Measurements from ENCODE around the gene CCDC34. TPM values are rescaled to one million over a fixed set of nuclear protein-coding genes. Genes with fewer than 3 reads are reported as not detected.
"Not testable (repeated sequence)": the region's sequence is repeated elsewhere in the genome, so short reads cannot be mapped to it uniquely, and the experiment has no call there.

The CCDC34 gene
- polyA plus RNA-seq, 5 donors = 17.2 to 32.9 (median 21.3) TPM

GRCh38 chr11:27370374-27370773 is 7.4 kb upstream of the CCDC34 start:
- peak; percentile 42 to 51 for DNase-seq

DNA sequence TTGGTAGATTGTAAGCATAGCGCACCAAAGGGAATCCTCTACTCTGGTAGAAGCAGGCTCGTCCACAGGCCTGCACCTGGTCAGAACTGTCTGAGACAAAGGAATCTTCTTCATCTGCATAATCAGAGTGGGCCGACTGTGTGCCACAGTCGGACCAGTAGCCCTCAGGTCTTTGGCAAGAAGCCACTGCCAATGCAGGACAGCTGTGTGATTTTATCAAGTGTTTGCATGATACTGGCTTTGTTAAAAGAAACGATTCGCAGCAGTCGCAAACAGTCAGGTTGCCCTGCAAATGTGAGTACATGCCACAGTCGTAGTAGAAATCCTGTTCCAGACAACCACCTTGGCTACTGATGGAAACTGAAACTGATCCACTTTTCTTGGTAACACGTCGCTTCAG is 4.9 kb upstream of the CCDC34 start:
- no peak for DNase-seq

GRCh38 chr11:27363576-27364117 is 632 bp upstream of the CCDC34 start:
- no peak for DNase-seq

DNA sequence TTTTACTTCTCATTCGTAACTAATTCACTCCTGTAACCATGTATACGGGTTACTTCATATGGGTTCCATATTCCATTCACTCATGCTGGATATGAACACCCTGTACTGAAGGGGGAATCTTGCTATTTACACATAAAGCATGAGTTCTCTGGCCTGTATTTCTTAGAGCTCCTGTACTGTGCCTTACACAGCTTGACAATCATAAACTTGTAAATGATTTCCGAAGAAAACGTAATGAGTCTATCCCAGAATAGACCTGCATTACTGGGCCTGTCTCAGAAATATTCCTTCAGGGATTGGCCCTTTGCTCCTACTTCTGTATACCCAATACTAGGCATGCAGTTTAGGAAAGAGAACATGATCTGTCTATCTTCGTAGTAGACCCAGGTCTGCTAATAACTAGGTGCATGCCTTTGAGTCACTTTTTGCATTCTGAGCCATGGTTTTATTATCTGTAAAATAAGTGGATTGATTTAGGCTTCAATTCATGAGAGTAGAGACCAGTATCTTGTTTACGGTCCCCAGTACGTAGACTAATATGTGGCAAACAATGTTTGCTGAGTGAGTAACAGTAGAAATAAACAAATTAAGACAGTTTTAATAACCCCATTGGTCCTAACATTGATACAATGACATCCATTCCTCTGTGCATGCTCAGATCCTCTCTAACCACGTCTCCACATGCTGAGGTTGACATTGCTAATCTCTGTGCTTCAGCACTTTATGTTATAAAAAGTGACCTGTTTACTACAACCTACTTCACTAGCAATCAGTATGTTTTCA is 1.2 kb downstream of the CCDC34 start:
- no peak for DNase-seq

GRCh38 chr11:27358296-27358695 is 4.7 kb downstream of the CCDC34 start:
- no peak for DNase-seq

DNA sequence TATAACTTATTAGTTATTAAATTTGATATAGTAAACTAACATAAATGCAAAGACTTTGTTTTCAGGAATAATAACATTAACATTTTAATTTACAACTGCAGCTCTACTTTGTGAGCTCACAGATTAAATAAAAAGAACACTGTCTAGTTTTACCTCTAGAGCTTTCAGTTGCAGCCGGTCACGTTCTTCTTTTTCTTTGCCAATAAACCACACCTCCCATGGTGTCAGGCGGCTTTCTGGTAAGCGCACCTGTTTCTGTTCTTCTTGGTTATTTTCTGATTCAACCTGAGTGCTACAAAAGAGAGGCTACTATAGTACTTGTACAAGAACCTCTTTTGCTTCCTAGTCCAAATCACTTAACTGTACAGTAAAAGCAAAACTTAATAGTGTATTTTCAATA is 5.8 kb downstream of the CCDC34 start:
- DNase-seq = no peak

GRCh38 chr11:27356624-27357222 is 6.3 kb downstream of the CCDC34 start:
- no peak for DNase-seq

GRCh38 chr11:27355575-27356104 is 7.4 kb downstream of the CCDC34 start:
- DNase-seq = no peak

DNA sequence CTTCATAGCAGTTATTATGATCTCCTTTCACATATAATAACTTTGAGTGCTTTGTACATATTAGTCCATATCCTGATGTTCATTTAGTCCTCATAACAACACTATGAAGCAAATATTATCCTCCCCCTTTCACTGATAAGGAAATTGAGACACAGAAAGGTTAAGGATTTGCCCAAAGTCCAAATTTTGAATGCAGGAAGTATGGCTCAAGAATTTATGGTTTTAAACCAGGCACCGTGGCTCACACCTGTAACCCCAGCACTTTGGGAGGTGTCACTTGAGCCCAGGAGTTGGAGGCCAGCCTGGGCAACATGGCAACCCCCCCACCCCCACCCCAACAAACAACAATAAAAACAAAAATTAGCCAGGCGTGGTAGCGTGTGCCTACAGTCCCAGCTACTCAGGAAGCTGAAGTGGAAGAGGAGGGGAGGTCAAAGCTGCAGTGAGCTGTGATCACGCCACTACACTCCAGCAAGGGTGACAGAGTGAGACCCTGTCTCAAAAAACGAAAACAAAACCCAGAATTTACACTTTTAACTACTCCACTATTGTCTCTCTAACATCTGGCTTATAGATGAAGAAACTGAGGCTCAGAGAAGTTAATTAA is 8.6 kb downstream of the CCDC34 start:
- no peak for DNase-seq

DNA sequence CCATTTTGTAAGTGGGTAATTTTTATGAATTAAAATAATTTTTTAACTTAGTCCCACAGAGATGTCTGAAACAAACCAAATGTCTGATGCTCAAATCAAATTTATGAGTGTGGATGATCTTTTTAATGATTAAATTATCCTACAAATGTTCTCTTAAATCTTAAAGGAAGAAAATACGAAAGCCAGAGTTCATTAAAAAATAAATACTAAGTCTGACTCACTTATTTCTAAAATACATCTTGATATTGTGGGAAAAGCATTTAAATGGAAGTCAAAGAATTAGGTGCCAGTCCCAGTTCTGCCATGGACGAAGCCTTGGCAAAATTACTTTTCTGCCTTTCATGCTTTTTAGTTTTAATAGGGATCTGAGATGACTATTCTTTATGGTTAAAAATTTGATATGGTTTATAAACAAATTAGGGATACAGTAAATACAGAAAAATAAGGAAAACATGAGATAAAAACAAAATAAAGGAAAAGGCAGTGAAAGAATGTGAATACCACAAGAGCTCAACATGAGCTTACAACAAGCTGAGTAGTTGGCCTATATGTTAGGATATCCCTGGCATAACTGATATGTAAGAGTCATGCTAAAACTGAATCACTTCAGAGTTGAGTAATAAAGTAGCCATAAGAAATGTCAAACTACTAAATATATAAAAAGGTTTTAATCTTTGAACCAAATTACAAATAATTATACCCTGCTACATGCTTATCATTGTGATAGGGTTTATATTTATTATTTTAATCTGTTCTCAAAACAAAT is 9.2 kb downstream of the CCDC34 start:
- no peak for DNase-seq

- DNase-seq = no peak
These were observed 10.2 kb downstream of the CCDC34 start for GRCh38 chr11:27352781-27353180.

GRCh38 chr11:27350511-27350910 is 12.5 kb downstream of the CCDC34 start:
- peak; percentile 44 to 56 for DNase-seq

DNA sequence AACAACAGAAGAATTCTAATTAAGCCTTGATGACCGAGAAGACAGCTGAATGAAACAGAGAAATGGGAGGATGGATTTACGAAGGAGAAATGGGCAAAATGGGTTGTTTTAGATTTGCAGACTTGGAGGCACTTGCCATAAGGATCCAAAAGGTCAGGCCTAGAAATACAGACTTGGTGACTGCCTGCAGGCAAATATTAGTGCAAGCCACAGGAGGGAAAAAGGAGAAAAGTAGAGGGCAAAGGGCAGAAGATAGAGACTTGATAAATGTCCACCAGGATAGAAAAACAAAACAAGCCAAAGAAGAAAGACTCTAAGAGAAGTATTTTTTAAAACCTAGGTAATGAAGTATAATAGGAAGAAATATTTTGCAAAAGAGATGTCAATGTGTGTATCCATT is 13.1 kb downstream of the CCDC34 start:
- DNase-seq = no peak

GRCh38 chr11:27348340-27348873 is 14.6 kb downstream of the CCDC34 start:
- DNase-seq = no peak

DNA sequence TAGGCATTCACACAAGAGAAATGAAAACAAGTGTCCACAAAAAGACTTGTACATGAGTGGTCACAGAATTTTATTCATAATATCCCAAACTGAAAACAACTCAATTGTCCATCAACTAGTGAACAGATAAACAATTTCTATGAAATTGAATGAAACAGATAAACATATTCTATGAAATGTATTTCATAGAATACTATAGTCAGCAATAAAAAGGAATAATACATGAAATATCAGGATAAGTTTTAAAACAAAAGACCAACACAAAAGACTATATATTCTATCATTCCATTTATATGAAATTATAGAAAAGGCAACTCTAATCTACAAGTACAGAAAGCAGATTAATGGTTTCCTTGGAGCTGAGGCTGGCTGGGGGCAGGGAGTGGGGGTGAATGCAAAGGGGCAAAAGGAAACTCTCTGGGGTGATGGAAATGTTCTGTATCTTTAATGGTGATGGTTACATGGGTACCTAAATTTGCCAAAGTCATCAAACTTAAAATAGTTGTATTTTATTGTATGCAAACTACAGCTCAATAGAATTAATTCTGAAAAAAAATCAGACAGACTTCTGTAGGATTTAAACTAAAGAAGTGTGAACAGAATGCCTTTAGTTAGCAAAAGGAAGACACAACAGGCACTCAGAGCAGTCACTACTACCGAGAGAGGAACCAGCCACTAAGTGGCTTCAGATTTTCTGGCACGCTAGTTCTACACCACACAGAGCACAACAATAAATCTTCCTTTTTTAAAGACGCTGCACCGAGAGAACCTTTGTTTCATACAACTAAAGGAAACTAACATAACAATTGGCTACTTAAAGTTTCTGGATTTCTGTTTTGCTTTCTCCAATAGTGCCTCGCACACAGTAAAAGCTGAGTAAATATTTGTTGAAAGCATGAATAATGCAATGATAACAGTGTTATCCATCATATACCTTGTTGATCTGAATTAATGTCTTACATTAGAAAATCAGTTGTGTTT is 15.4 kb downstream of the CCDC34 start:
- DNase-seq = no peak

DNA sequence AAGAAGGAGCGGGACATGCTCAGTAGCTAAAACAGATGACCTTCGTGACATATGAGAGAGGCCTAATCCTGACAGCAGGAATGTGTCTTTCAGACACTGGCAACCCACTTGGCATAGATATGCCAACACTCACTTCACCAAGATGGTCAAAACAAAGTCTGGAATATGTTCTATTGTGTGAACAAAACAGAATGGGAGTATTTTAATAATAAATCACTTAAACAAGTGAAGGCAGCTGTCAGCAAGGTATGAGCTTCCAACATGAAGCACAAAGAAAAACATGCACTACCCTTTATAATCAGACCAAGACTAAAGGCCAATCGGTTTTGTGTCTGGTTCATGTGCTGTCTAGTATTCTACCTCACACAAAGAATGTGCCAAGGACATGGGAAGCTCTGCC is 23.1 kb downstream of the CCDC34 start:
- no peak for DNase-seq

DNA sequence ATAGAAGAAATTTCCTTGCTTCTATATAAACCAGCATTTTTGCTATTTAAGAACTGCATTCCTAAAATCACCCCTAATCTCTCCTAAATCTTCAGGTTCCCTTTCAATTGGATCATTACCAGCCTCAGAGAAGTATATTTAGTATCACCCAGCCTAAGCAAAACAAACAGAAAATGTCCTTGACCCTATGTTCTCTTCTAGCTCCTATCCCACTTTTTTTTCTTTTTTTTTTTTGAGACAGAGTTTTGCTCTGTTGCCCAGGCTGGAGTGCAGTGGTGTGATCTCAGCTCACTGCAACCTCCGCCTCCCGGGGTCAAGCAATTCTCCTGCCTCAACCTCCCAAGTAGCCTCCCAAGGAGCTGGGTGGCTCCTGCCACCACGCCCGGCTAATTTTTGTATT is 28.3 kb downstream of the CCDC34 start:
- not testable (repeated sequence) for DNase-seq

DNA sequence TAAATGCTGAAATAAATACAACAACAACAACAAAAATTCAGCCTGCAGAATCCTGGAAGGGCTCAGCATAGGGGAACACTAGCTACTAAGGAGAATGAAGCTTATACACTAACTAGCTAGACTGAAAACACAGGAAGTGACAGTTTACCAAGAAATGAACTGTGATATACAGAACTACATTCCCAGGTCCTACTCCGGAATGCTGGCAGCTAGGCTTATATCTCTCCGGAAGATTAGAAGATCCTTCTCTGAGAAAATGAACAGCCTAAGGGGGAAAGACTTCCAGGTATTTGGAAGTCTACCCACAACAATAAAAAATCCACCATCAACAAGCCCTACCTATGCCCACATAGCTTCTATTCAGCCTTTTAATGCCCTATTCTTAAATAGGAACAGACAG is 31.0 kb downstream of the CCDC34 start:
- no peak for DNase-seq

DNA sequence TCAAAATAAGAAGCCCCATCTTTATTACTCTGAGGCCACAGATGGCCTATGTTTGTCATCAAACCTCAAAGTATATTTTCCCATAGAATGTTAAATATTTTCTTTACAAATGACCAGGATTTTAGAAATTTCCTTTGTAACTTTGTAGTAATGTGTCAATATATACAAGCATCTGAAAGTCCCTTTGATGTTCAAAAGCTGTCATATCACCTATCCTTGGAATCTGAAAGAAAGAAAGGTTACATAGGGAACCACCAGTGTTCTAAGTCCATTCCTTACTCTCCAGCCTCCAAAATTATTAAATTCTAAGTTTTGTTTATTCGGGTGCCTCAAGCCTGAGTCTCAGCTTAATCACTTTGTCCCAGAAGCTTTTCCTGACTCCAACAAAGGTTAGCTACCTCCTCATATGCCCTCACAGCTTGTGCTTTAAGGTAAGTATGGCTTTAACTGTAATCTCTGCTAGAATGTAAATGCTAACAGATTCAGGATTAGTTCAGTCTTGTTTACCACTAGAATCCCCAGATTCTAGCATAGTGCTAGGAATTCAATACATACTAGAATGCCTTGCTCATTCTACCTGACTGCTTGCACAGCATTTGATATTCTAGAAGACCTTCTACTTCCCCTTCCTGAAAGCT is 32.3 kb downstream of the CCDC34 start:
- DNase-seq = no peak
